GM21717 (cell line): ENCODE results near the gene ARNT2.
"Not testable (repeated sequence)": the region's sequence is repeated elsewhere in the genome, so short reads cannot be mapped to it uniquely, and the experiment has no call there.

Source experiments
- ATAC-seq: cut with Tn5 transposase; IDR thresholded peaks from one replicate; pipeline ENCODE4 v1.9.1; 2021; ENCODE audit warnings: mild to moderate bottlenecking, moderate library complexity; ENCODE audit not compliant: unreplicated experiment

The ARNT2 gene

GRCh38 chr15:80404057-80404760 is at the start of gene ARNT2:
ARNT2 (plus strand) TSS chr15:80404382; CDS start chr15:80404516, 134 bp downstream.
- no peak for ATAC-seq

DNA sequence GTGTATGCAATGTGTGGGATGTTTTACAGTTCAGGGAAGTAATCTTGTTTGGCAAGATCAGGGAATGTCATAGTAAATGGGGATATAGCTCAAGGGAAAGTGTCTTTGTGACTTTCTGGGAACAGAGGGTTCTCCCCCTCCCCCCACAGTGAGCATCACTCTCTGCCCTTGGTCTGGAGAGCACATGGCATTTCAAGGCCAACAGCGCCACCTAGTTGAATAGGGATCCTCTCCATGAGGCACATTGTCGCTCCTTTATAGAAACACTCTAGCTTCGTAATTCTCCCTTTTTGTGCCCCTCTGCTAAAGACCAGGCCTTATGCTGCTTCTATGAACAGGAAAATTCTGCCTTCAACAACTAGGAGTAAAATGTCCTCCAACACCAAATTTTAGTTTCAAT is 37.1 kb upstream of the ARNT2 start:
- ATAC-seq = no peak

- ATAC-seq = no peak
These were observed 36.5 kb upstream of the ARNT2 start for GRCh38 chr15:80367661-80368060.

GRCh38 chr15:80371924-80372323 is 32.3 kb upstream of the ARNT2 start:
- no peak for ATAC-seq

DNA sequence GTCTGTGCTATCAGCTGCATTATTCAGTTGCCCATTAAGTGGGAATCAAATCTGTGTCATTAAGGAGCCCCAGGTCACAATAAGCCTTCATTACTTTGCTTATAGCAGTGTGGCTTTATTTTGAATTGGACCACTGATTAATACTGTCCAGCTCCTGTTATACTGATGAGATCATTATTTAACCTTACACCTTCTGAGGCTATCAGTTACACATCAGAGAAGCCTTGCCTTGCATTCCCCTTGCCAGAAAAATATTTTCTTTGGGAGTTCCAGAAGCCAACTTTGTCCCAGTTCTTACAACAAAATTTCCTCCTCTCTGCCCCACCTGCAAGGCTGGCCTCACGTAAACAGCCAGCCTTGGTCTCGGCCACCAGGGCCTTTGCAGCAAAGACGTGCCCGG is 29.7 kb upstream of the ARNT2 start:
- no peak for ATAC-seq

DNA sequence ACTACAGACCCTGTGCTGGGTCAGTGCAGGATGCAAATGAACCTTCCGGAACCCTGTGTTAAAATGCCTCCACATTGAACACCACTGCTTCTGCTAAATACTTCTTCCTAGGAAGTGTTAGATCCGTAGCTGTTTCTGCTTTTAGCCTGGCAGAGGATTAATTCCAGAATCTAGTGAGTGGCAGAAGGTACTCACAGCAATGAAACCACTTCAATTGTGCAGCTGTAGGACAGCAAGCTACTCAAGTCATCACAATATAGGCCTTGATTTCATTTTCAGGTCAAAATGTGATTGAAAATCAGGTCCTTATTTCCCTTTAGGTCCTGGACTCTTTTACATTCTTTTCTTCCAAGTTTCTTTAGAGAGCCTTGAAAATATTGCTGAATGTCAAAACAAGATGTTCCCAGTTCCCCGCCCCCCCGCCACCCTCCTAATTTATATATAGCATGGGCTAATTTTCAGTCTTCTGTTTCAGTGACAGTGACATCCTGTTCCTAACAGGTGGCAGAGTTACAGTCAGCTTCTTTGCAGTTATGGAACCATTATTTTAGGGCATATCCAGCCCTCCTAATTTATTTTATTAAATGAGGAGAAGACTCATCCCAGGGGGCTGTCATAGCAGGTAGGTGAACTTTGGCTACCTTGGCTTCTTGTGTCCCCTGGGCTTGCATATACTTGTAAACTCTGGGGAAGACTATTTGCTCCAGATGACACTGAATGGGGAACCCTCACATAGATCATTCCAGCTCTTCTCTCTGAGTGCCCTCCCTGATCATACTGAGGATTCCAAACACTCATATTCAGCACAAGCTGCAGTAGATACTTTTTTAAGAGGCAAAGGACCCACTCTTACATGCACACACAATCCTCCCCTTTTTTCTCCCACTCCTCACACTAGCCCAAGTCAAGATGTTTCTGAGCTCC is 28.0 kb upstream of the ARNT2 start:
- ATAC-seq = no peak

GRCh38 chr15:80379693-80380092 is 24.5 kb upstream of the ARNT2 start:
- no peak for ATAC-seq

GRCh38 chr15:80380154-80380553 is 24.0 kb upstream of the ARNT2 start:
- no peak for ATAC-seq

DNA sequence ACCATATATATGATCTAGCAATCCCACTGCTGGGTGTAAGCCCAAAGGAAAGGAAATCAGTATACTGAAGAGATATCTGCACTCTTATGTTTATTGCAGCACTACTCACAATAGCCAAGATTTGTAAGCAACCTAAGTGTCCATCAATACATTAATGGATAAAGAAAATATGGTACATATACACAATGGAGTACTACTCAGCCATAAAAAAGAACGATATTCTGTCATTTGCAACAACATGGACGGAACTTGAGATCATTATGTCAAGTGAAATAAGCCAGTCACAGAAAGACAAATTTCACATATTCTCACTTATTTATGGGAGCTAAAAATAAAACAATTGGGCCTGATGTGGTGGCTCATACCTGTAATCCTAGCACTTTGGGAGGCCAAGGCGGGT is 21.9 kb upstream of the ARNT2 start:
- ATAC-seq = no peak

DNA sequence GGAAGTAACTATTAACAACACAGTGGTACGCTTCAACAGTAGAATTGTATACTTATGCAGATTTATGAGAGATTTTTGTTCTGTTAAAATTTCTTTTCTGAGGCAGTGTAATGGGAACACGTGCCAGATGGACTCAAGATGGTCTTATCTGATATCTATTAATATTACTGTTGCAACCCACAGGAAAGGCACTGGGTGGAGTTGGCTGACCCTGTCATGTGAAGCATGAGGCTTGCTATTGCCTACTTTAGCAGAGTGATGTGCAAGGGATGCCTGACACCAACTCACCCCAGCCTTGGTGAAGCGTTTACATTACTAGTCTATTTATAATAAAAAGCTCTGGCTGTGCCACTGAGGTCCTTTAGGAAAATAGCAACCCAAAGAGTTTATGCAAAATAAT is 19.8 kb upstream of the ARNT2 start:
- no peak for ATAC-seq

- no peak for ATAC-seq
These were observed 18.0 kb upstream of the ARNT2 start for GRCh38 chr15:80386151-80386550.

- ATAC-seq = no peak
These were observed 15.9 kb upstream of the ARNT2 start for GRCh38 chr15:80388326-80388725.

GRCh38 chr15:80389370-80389769 is 14.8 kb upstream of the ARNT2 start:
- no peak for ATAC-seq

GRCh38 chr15:80390942-80391341 is 13.2 kb upstream of the ARNT2 start:
- ATAC-seq = not testable (repeated sequence)

DNA sequence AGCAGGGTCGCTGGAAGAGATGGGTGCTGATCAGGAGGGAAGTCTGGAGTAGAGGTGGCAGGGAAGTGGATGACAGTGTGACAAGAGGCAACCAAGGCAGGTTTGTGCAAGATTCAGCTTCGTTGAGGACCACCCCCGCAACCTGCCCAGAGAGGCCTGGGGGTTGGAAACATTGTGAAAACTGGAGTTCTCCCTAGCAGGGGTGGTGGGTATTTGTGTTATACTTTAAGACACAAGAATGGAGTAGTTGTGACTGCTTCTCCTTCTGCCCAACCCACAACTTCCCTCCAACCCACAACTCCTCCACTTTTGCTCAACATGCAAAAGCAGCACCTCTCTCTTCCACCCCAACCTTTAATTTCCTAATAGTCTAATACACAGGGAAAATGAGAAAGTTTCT is 8.6 kb upstream of the ARNT2 start:
- no peak for ATAC-seq

DNA sequence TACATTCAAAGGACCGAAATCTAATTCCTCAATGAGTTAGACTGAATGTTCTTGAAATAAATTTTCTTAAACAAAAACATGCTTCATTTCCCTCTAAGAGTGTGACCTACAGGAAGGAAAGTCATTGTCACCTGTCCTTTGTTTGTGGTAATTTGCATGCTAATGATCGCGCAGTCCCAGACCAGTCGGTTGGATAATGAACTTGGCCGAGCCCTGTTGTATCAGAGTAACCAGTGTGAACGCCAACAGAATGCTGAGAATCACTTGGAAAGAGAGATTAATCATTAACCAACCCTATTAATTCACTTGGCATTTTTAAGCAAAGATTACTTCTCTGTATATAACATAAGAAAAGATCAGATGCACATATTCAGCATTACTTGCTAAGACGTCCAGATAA is 8.1 kb upstream of the ARNT2 start:
- ATAC-seq = no peak

- no peak for ATAC-seq
These were observed 4.7 kb upstream of the ARNT2 start for GRCh38 chr15:80399508-80399907.

DNA sequence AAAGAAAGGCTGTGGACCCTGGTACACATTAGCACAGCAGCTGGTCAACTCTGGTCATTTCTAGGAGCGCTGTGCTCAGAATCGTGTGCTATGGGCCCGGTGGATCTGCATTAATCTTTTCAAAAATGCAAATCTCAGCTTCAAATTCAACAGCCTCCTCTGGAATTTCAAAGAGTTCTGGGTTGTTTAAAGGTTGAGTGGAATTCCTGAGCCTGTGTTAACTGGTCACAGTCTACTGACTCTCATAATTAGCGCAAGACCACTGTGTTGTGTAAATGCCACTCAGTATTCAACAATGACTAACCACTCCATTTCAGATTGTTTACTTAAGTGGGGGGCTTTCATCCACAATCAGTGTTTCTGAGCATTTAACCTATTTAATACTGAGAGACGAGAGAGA is 2.7 kb upstream of the ARNT2 start:
- no peak for ATAC-seq

DNA sequence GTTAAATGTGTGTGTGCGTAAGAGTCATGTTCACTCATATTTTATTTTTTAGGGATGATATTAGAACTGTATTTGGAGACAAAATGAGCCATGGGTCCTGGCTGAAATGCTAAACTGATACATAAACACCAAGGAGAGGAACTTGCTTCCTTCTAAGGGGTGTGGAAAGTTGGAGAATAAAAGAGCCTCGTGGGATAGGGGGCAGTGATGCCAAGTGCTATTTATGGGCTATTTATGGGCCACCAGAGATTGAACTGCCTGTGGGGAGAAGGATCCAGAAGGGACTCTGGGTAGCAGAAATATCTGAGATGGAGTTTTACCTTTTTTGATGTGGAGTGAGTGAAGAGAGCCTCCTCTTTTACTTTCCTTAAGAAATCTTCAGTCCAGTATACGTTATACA is 1.8 kb upstream of the ARNT2 start:
- no peak for ATAC-seq

DNA sequence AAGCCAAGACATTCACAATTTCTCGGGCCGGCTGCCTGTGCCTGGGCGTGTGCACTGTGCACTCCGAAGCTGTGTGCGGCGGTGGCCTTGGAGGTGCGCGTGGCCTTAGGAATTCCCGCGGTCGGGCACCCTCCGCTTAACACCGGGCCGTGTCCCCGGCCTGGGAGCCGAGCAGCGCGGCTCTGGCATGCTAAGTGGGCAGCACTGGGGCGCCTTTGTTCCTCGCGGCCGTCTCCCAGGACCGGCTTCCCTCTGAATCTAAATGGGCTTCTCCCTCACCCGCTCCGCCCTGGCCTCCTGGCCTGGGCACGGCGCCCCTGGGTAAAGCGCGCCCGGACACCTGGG is 498 bp upstream of the ARNT2 start:
- no peak for ATAC-seq

- no peak for ATAC-seq
These were observed 775 bp downstream of the ARNT2 start for GRCh38 chr15:80404761-80405553.

DNA sequence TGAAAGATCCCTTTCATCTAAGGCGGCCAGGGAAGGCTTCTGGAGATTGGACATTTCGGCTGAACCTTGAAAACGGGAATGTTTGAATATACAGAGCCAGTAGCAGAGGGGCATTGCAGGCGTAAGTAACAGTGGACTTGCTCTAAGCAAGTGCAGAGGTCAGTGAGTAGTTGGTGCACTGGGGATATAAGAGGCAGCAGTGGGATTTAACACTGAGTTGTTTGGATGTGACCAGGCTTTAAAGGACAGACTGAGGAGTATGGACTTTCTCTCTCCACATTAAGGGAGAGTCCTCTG is 1.3 kb downstream of the ARNT2 start:
- no peak for ATAC-seq
